ENCODE data around the gene BMPR1B. TPM values are rescaled to one million over a fixed set of nuclear protein-coding genes. Genes with fewer than 3 reads are reported as not detected.

The BMPR1B gene
- total RNA-seq, 1 donor from 2014 or later: 5.6 TPM

GRCh38 chr4:94722270-94722669 lies 35.5 kb upstream of the BMPR1B start:
- H3K4me1 Mint-ChIP-seq (ENCODE audit: low read depth): no peaks in the 10 kb centered on the region
- no peak overlapping the region for H3K27ac Mint-ChIP-seq (ENCODE audit: unreplicated experiment)
- no peak for DNase-seq (ENCODE audit: low spot score)
- TF ChIP-seq CTCF (IDR thresholded peaks at IDR 0.05): no peak
- H3K36me3 Mint-ChIP-seq (ENCODE audit: low read depth): no peaks in the 10 kb centered on the region
- H3K27me3 Mint-ChIP-seq (ENCODE audit: low read depth): no peaks in the 10 kb centered on the region
- peaks cover 12% of the 10 kb centered on the region for H3K9me3 Mint-ChIP-seq (ENCODE audit: low read depth)
- no peak overlapping the region for H3K4me3 Mint-ChIP-seq (ENCODE audit: unreplicated experiment)

- no peak for TF ChIP-seq CTCF (IDR thresholded peaks at IDR 0.05)
- H3K9me3 Mint-ChIP-seq (ENCODE audit: low read depth): peaks cover 12% of the 10 kb centered on the region
- no peak for DNase-seq (ENCODE audit: low spot score)
- H3K27me3 Mint-ChIP-seq (ENCODE audit: low read depth): no peaks in the 10 kb centered on the region
- H3K36me3 Mint-ChIP-seq (ENCODE audit: low read depth): no peaks in the 10 kb centered on the region
- no peak overlapping the region for H3K4me3 Mint-ChIP-seq (ENCODE audit: unreplicated experiment)
- H3K4me1 Mint-ChIP-seq (ENCODE audit: low read depth): no peaks in the 10 kb centered on the region
- H3K27ac Mint-ChIP-seq (ENCODE audit: unreplicated experiment): no peak overlapping the region
Measured at GRCh38 chr4:94722748-94723147, 35.0 kb upstream of the BMPR1B start.

- Mint-ChIP-seq H3K9me3 (ENCODE audit: low read depth) (peaks cover 5% of the 10 kb centered on the region), H3K4me3 (ENCODE audit: unreplicated experiment) (no peak overlapping the region), H3K27me3 (ENCODE audit: low read depth) (no peaks in the 10 kb centered on the region), H3K4me1 (ENCODE audit: low read depth) (no peaks in the 10 kb centered on the region), H3K27ac (ENCODE audit: unreplicated experiment) (no peak overlapping the region), H3K36me3 (ENCODE audit: low read depth) (no peaks in the 10 kb centered on the region)
- no peak for DNase-seq (ENCODE audit: low spot score)
- TF ChIP-seq CTCF (IDR thresholded peaks at IDR 0.05): no peak
Measured at GRCh38 chr4:94724016-94724790, 33.6 kb upstream of the BMPR1B start.

GRCh38 chr4:94726524-94727123 lies 31.1 kb upstream of the BMPR1B start:
- TF ChIP-seq CTCF (IDR thresholded peaks at IDR 0.05): no peak
- no peak overlapping the region for H3K4me3 Mint-ChIP-seq (ENCODE audit: unreplicated experiment)
- no peak overlapping the region for H3K27ac Mint-ChIP-seq (ENCODE audit: unreplicated experiment)
- DNase-seq (ENCODE audit: low spot score): no peak
- H3K9me3 Mint-ChIP-seq (ENCODE audit: low read depth): no peaks in the 10 kb centered on the region
- H3K27me3 Mint-ChIP-seq (ENCODE audit: low read depth): no peaks in the 10 kb centered on the region
- no peaks in the 10 kb centered on the region for H3K4me1 Mint-ChIP-seq (ENCODE audit: low read depth)
- no peaks in the 10 kb centered on the region for H3K36me3 Mint-ChIP-seq (ENCODE audit: low read depth)

GRCh38 chr4:94728056-94728766 lies 29.5 kb upstream of the BMPR1B start:
- no peak for DNase-seq (ENCODE audit: low spot score)
- H3K27me3 Mint-ChIP-seq (ENCODE audit: low read depth): no peaks in the 10 kb centered on the region
- TF ChIP-seq CTCF (IDR thresholded peaks at IDR 0.05): no peak
- no peak overlapping the region for H3K27ac Mint-ChIP-seq (ENCODE audit: unreplicated experiment)
- H3K36me3 Mint-ChIP-seq (ENCODE audit: low read depth): no peaks in the 10 kb centered on the region
- no peak overlapping the region for H3K4me3 Mint-ChIP-seq (ENCODE audit: unreplicated experiment)
- H3K4me1 Mint-ChIP-seq (ENCODE audit: low read depth): no peaks in the 10 kb centered on the region
- H3K9me3 Mint-ChIP-seq (ENCODE audit: low read depth): no peaks in the 10 kb centered on the region
